ENCODE results near the gene BTAF1.
"Not testable (repeated sequence)": the region's sequence is repeated elsewhere in the genome, so short reads cannot be mapped to it uniquely, and the experiment has no call there.

Gene BTAF1

DNA sequence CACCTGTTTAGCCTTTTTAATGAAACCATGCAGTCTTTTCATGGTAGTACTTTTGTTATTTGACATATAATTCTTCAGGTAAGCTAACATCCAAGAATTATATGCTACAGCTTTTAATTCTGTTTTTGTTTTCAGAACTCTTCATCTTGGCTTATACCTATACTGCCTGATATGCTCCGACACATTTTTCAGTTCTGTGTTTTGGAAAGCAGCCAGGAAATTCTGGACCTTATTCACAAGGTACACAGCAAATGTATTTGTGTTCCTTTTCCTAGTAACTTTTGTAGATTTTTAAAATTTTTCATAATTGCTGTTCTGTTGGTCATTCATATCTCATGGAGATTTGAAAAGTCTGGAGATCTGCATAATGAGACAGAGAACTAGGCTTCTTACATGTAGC is 56.7 kb downstream of the BTAF1 start:
- DNase-seq = no peak

DNA sequence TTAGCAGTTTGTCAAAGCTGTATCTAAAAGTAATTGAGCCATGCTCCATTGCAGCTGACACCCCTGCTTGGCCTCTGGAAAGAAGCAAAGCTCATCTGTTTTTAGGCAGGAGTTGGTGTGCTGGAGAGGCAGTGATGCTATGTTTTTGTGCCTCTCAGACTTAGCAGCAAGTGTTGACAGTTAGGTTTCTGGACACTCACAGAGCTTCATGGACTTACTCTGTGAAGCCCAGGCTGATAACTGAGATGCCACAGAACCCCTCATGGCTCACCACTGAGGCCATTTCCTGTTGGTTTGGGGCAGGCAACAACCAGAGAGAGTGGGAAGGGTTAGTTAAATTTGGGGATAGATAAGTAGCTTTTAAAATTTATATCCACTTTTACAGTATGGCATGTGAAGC is 59.8 kb downstream of the BTAF1 start:
- no peak for DNase-seq

DNA sequence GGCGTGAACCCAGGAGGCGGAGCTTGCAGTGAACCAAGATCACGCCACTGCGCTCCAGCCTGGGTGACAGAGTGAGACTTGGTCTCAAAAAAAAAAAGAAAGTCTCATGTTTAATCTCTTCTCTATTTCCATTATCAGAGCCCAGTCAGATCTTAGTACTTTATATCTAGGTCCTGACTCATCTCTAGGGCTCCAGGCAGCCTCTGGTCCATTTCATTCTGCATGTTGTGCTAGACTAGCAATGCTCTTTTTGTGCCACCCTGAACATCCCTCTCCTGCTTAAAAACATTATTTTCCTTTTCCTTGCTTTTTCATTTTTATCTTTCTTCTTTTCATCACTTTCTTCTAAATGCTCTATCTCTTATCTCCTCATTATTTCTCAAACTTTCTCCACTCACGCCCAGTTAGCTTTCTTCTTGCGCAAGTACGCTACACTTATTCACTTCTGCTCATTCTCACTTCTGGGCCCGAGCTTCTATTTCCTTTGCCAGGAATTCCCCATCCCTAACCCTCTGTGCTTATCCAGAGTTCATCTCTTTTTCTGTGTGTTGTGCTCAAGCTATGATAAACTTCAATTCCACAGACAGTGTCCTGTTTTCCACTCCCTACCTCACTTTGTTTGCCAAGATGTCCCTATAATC is 63.9 kb downstream of the BTAF1 start:
- no peak for DNase-seq

DNA sequence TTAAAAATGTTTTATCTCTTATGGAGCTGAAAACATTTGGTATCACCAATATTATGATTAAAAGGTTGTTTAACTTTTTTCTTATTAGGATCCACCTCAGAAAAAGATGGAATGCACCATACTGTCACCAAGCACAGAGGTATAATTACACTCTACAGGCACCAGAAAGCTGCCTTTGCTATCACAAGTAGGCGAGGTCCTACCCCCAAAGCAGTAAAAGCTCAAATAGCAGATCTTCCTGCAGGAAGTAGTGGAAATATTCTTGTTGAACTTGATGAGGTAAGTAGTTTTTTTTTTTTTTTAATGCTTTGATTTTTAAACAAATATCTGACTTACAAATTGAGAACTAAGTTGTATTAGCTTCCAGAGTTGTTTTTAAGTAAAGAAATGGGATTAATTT is 68.5 kb downstream of the BTAF1 start:
- no peak for DNase-seq

DNA sequence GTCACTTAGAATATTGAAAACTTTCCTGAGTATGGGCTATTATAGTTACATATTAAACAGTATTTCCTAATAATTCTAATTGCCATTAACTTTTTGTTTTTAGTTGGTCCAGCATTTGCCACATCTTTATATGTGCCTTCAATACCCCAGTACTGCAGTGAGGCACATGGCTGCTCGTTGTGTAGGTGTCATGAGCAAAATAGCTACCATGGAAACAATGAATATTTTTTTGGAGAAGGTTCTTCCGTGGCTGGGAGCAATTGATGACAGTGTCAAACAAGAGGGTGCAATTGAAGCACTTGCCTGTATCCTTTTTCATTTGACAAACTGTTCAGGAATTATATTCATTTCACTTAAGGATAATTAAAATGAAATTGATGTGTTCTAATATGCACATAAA is 72.7 kb downstream of the BTAF1 start:
- DNase-seq = no peak

DNA sequence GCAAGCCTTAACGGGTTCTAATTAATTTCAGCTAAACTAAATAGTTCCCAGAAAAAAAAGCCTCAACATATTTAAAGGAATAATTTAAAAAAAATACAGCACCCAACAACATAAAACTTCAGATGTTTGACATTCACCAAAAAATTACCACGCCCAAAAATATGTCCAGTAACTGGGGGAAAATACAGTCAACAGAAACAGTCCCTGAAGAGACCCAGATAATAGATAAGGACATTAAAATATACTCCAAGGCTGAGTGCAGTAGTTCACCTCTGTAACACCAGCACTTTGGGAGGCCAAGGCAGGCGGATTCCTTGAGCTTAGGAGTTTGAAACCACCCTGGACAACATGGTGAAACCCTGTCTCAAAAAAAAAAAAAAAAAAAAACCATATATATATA is 78.0 kb downstream of the BTAF1 start:
- DNase-seq = no peak

DNA sequence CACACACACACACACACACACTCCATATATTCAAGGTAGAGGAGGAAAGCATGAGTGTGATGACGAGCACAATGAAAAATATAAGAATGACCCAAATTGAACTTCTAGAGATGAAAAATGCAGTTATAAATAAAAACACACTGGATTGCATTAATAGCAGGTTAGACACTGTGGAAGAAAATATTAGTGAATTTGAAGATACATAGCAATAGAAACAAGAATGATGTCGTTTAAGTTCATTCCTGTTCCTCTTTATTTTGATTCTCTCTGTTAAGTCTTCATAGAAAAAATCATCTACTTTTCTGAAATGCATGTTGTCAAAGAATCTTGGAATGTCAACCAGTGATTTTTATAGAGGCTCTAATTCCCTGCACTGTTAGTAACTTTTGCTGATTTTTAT is 78.4 kb downstream of the BTAF1 start:
- DNase-seq = no peak

DNA sequence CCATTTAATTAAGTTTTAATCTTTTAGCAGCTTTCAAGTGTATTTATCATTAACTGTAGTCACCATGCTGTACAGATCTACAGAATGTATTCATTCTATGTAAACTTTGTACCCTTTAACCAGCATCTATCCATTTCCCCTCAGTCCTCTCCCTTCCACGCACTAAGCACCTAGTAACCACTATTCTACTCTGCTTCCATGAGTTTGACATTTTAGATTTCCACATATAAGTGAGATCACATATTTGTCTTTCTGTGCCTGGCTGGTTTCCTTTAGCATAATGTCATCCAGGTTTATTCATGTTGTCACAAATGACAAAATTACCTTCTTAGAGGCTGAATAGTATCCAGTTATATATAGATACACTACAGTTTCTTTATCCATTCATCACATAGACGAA is 79.7 kb downstream of the BTAF1 start:
- DNase-seq = no peak

DNA sequence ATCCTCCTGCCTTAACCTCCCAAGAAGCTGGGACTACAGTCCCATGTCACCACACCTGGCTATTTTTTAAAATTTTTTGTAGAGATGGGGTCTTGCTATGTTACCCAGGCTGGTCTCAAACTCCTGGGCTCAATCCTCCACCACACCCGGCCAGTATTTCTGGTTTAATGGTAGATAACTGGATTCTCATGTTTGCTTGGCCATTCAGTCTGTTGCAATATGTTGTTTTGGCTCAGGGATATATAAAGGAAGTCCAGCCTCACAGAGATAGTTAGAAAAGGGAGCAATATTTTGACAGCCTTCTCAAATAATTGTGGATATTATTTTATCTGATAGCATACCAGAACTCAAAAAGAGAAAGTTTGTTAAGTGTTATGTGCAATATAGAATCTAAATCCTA is 82.4 kb downstream of the BTAF1 start:
- DNase-seq = no peak

DNA sequence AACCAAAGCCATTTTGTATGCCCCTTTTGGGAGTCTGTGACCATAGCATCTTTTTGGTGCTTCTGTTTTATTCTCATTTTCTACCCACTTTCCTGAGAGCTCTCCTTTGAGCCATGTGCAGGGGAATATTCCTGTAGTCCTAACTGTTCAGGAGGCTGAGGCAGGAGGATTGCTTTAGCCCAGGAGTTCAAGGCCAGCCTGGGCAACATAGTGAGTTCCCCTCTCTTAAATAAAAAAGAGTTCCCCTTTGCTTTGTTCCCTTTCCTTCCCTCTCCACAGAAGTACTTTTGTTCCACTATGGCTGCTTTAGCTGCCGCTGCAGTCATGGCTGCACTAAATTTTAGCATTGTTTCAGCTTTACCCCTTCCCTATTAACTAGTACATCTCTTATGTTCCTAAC is 85.9 kb downstream of the BTAF1 start:
- no peak for DNase-seq

DNA sequence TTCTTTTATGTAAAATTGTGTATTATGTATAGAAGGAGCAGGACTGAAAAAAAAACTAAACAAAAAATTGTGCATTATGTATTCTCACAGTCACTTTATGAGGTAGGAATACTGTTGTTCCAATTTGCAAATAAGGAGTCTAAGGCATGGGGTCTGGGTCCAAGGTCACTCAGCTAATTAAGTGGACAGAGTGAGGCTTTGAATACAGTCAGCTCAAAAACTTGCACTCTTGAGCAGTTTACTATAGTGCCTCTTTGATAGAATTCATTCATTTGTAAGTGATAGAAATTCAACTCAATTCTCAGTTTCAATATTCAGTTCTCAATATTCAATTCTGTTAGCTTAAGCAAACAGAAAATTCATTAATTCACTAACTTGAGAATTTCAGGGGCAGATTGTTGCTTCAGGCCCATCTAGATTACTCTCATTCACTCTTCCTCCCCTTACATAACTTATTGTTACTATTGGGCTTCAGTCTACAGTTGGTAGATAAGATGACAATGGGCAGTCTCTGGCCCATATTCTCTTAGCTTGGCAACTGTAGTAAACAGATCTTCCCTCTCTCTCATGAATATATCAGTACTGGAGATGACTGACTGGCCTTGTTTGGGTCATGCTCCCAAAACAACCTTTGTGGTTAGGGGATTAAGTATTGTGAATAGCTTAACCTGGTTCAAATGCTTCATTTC is 86.6 kb downstream of the BTAF1 start:
- no peak for DNase-seq

DNA sequence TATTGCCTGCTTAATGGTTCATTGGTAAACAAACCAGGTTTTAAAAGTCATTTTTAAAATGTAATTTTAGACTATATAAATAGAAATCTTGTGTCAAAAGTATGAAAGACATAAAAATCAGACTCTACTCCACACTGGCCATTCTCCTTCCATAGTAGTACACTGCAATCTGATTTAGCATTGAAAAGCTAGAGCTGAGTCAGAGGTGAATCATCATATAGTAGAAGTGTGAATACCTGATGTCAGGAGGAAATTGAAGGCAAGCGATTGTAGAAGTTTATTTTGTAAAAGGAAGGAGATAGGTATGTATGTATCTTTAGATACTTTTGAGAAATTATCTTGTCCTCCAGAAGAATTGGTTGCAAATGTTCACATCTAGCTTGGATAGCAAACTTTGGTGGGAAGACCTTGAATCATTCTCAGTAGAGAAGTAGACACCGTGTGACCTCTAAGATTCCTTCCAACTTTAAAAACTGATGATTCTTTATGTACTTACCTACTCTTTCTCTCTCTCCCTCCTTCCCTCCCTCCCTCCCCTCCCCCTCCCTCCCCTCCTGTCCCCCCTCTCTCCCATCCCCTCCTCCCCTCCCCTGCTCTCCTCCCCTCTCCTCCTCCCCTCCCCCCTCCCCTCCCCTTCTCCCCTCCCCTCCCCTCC is 88.1 kb downstream of the BTAF1 start:
- no peak for DNase-seq

DNA sequence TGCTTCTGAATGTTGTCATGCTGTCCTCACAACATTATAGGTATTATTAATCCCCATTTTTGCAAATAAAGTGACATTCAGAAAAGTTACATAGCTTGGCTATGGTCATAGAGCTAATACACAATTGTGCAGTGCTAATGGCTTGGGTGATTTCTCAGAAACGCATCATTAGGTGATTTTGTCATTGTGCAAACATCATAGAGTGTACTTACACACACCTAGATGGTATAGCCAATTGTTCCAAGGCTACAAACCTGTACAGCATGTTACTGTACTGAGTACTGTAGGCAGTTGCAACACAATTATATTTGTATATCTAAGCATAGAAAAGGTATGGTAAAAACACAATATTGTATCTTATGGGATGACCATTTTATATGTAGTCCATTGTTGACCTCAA is 91.0 kb downstream of the BTAF1 start:
- no peak for DNase-seq

DNA sequence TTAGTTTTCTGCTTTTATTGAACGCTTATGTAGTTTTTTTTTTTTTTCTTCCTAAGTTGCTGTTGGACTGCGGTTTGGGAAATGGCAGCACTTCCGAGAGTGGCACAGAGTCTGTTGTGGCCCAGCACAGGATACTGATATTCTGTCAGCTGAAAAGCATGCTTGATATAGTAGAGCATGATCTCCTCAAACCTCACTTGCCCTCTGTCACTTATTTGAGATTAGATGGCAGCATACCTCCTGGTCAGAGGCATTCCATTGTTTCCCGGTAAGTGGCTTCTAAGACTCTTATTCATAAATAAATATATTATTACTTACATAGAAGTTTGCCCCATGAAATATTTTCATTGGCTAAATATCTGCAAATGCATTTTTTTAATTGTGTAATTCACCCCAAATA is 101.1 kb downstream of the BTAF1 start:
- no peak for DNase-seq

DNA sequence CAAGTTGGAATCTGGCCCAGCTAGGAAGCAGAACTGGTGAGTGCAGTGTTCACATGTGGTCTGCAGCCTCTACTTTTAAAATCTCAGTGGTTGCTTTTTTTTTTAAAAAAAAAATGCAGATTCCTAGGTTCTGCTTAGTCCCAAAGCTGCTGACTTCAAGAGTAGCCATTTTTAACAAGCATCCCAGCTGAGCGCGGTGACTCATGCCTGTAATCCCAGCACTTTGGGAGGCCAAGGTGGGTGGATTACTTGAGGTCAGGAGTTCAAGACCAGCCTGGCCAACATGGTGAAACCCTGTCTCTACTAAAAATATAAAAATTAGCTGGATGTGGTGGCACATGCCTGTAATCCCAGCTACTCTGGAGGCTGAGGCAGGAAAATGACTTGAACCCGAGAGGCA is 101.8 kb downstream of the BTAF1 start:
- not testable (repeated sequence) for DNase-seq

DNA sequence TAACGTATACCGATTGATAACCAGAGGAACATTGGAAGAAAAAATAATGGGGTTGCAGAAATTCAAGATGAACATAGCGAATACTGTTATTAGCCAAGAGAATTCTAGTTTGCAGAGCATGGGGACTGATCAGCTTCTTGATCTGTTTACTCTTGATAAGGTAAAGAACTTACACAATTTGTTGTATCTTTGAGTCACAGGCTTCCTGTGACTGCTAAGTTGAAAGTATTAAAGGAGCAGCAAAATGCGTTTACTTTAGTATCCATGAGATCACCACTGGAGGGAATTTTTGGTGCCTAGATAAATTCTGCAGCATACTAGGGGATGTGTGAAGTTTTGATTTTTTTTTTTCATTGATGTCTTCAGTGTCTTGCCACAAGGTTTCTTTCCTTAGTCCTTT is 103.6 kb downstream of the BTAF1 start:
- DNase-seq = no peak

DNA sequence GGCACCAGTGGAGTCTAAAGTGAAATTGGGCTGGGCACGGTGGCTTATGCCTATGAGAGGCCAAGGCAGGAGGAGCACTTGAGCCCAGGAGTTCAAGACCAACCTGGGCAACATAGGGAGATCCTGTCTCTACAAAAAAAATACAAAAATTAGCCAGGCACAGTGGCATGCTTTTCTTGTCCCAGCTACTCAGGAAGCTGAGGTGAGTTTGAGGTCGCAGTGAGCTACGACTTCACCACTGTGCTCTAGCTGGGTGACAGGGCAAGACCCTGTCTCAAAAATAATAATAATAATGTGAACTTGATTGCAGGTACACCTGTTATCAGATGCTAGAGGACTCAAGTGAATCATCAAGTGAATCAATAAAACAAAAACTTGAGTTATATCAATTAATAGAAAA is 108.0 kb downstream of the BTAF1 start:
- DNase-seq = no peak

DNA sequence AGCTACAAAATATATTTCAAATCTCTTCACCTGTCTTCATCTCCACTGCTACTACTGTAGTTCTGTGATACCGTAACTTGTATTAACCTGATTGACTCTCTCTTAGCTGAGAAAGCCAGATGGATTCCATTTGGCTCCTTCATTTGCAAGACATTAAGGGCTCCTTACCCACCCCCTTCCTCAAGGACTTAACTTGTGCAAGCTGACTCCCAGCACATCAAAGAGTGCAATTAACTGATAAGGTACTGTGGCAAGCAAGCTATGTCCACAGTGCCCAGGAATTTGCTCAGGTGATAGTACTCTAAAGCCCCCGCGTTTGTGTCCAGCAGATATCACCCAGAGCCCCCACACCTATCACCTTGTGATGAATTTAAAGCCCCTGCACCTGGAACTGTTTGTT is 109.5 kb downstream of the BTAF1 start:
- not testable (repeated sequence) for DNase-seq

DNA sequence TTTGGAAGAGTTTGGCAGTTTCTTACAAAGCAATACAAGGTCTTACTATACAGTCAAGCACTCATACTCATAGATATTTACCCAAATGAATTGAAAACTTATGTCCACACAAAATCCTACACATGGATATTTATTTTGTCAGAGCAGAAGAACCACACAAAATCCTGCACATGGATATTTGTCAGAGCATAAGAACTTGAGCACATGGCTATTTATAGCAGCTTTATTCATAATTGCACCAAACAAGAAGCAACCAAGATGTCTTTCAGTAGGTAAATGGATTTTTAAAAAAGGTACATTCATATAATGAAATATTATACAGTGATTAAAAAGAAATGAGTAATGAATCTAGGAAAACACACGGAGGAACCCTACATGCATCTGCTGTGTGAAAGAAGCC is 115.4 kb downstream of the BTAF1 start:
- no peak for DNase-seq

DNA sequence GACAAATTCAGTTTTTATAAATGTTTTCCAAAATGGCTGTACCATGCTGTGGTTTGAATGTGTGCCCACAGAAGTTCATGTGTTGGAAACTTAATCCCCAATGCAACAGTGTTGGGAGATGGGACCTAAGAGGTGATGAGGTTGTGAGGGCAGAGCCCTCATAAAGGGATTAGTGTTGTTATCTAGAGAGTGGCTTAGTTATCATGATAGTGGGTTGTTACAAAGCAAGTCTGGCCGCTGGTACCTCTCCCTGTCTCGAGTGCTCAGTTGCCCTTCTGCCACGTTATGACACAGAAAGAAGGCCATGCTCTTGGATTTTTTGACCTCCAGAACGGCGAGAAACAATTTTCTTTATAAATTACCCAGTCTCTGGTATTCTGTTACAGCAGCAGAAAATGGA is 119.0 kb downstream of the BTAF1 start:
- DNase-seq = no peak

DNA sequence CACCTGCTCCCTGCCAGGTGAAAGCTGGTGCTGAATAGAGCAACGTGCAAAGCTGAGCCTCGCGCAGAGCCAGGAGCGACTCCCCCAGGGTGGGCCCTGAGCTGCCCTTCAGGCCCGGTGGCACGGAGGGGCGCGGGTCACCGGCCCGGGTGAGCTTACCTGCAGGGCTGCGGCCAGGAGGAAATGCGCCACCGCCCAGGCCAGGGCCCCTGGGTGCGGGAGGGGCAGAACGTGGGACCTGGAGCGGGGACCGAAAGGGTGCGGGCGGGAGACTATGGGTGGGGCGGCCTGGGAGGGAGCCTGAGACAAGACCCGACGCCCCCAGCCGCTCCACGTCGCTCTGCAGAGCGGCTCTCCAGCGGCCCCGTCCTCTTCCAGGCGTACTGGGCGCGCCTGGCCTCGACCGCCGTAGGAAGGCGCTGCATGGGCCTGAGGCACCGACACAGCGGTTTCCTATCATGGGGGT is 122.1 kb downstream of the BTAF1 start:
- DNase-seq = no peak

DNA sequence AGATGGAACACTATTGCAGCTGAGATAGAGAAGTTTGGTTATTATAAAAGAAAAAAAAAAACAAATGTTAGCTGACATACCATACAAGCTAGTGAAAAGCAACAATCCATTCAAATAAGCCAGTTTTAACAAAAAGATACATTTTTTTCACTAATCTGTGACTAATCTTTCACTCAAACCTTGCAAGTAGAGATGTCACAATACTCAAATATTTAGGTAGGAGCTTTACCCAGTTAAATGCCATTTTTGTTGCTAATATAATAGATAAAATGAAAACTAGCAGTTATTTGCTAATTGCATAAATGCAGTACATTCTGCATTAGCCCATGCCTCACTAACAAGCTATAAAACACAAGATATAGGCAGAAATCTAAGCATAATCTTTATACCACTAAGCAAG is 123.6 kb downstream of the BTAF1 start:
- DNase-seq = no peak

DNA sequence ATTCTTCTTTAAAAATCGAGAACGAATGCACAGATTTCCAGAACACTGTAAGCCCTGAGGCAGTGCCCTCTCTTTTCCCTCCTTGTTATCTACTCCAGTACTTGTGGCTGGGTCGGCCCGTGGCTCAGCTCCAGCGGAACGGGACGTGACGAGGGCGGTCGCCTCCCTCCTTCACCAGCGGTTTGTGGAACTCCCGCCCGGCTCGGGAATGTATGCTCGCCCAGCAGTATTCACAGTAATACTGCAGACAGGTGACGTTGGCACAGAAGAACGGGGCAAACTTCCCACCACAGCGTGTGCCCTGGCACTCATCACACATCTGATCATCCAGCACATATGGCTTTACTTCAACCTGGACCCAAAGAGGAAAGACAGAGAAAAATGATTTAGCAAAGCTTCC is 128.5 kb downstream of the BTAF1 start:
- DNase-seq = no peak

DNA sequence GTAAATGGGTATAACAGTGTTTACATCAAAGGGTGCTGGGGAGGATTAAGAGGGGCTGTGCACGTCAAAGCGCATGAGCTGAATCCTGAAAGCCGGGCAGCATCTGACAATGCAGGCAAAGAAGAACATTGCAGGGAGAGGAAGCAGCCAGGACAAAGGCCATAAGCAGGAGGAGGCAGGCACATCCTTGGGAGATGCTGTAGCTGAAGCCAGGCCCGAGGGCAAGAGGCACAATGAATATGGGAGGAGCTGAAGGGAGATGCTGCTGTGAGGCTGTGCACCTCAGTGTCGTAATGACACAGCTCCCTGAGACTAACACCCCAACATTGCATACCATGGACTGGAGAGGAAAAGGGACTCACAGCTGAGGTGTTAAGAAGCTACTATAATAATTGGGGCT is 129.2 kb downstream of the BTAF1 start:
- DNase-seq = no peak

DNA sequence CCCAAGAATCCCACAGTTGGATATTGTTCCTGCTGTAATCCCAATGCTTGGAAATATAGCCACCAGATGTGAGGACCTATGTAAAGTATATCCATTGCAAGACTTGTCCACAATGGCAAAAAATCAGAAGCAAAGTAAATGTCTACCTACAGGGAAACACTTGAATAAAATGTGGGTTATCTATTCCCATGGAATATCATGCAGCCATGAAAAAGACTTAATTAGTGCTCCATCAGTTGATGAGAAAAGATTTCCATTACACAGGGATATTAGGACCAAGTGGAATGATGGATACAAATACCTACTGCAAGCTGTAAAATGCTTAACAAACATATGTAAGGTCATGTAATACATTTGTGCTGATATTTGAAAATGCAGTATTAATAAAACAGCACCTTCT is 131.2 kb downstream of the BTAF1 start:
- DNase-seq = no peak
